Esophagus muscularis mucosa (tissue), 4 donors: ENCODE data around the gene PRKX. TPM values are rescaled to one million over a fixed set of nuclear protein-coding genes. Genes with fewer than 3 reads are reported as not detected.
"Not testable (repeated sequence)": the region's sequence is repeated elsewhere in the genome, so short reads cannot be mapped to it uniquely, and the experiment has no call there.

Experiments
- DNase-seq: peaks from one replicate; pipeline ENCODE4 v3.0.0-alpha.2; 2017; ENCODE audit errors: extremely low spot score
- H3K27ac ChIP-seq, 4 donors: fragments of 200-600 bp; sonication (generic); replicated peaks in 1 of 4; 1 replicate in 3 of 4; 2 replicates in 1 of 4; pipeline ENCODE4 v1.5.1; 2016 to 2019; ENCODE audit warnings: mild to moderate bottlenecking in 1 of 4
- H3K27me3 ChIP-seq, 4 donors: fragments of 200-600 bp; sonication (generic); one replicate each; pipeline versions ENCODE4 v1.5.1 to v1.6.0; 2016 to 2019
- H3K36me3 ChIP-seq, 4 donors: fragments of 200-600 bp; sonication (generic); one replicate each; pipeline ENCODE4 v1.5.1; 2016 to 2019
- H3K4me1 ChIP-seq, 4 donors: fragments of 200-600 bp; sonication (generic); one replicate each; pipeline ENCODE4 v1.5.1; 2016 to 2019
- H3K4me3 ChIP-seq, 4 donors: fragments of 200-600 bp; sonication (generic); 1 replicate in 2 of 4; 2 replicates in 2 of 4; pipeline ENCODE4 v1.5.1; 2016 to 2019; ENCODE audit warnings: mild to moderate bottlenecking in 4 of 4, moderate library complexity in 1 of 4
- H3K9me3 ChIP-seq, 4 donors: fragments of 200-600 bp; sonication (generic); 1 replicate in 3 of 4; 2 replicates in 1 of 4; pipeline ENCODE4 v1.5.1; 2016 to 2019
- EP300 ChIP-seq: sonication (generic); formaldehyde crosslinking; IDR thresholded peaks from one replicate; pipeline ENCODE4 v1.6.1; 2017; ENCODE audit warnings: antibody characterized with exemption
- POLR2A ChIP-seq: fragments of 450-650 bp; IDR thresholded peaks from one replicate; pipeline ENCODE4 v1.6.1; 2017; ENCODE audit warnings: antibody characterized with exemption, moderate library complexity, mild to moderate bottlenecking, low read depth
- POLR2AphosphoS5 ChIP-seq, 2 donors: sonication (generic); formaldehyde crosslinking; IDR thresholded peaks; one replicate each; pipeline ENCODE4 v1.6.1; 2017; ENCODE audit warnings: antibody characterized with exemption in 2 of 2
- WGBS: methylation state at CpG from one replicate; pipeline ENCODE4 v1.1.5; 2018; 5-methylcytosine and 5-hydroxymethylcytosine counted together
- intact Hi-C: fragments of 100-400 bp; cut with DNase I; formaldehyde crosslinking; loops from one replicate; pipeline ENCODE4 v1.15.1; 2023
- total RNA-seq, 4 donors: library from RNA; depleted of rRNA; stranded (reverse); fragments of >200 nt; gene quantifications; one replicate each; pipeline versions ENCODE4 v1.1.0 to v1.2.1, GENCODE V29; 2016
- TF ChIP-seq, protein P1 (sequence below), 3 experiments: fragments of 200-600 bp in 2 of 3; fragments of 450-650 bp in 1 of 3; sonication (generic) in 2 of 3; IDR thresholded peaks; one replicate each; pipeline ENCODE4 v1.5.1; 2017 to 2019; ENCODE audit warnings: antibody characterized with exemption in 3 of 3, mild to moderate bottlenecking in 2 of 3, moderate library complexity in 1 of 3

The PRKX gene
- total RNA-seq, 4 donors from 2014 or later = 5.6 to 8.9 (median 6.6) TPM

DNA sequence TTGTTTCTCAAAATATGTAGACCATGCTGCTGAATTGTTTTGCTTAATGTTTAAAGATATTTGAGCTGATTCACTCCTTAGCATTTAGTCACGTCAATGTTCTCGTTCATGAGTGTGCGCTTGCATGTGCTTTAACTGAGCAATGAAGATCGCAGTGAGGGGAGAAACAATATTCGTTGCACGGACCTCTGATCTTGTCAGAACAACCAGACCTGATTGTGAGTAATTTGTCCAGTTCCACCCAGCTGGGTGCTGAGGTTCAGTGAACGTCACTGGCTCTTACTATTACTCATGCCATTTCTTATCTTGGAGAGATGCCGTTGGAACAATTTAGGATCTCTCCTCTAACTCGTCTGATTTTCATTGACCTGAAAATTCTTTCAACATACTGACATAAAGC is 15.0 kb upstream of the PRKX start:
- no peak for DNase-seq
- Histone ChIP-seq H3K27ac (no peak overlapping the region), H3K9me3 (no peaks in the 10 kb centered on the region), H3K27me3 (no peaks in the 10 kb centered on the region), H3K4me3 (no peak overlapping the region), H3K36me3 (no peaks in the 10 kb centered on the region), H3K4me1 (no peaks in the 10 kb centered on the region)
- WGBS = 55% methylated on average over 9 of the region's 9 CpGs
- intact Hi-C loops = no loop called here
- no peak for TF ChIP-seq EP300

DNA sequence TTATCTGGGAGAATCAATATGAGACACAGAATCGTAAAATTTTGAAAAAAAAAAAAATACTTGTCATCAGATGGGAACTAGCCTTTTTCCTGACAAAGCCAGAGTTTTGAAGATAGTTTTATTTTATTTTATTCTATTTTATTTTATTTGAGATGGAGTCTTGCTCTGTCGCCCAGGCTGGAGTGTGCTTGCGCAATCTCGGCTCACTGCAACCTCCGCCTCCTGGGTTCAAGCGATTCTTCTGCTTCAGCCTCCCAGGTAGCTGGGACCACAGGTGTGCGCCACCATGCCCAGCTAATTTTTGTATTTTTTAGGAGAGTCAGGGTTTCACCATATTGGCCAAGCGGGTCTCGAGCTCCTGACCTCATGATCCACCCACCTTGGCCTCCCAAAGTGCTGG is 10.0 kb upstream of the PRKX start:
- H3K36me3 ChIP-seq, DNase-seq, H3K4me1 ChIP-seq, H3K9me3 ChIP-seq, intact Hi-C loops, H3K27me3 ChIP-seq, H3K4me3 ChIP-seq, H3K27ac ChIP-seq: not testable (repeated sequence)
- WGBS = 93% methylated on average over 9 of the region's 9 CpGs

DNA sequence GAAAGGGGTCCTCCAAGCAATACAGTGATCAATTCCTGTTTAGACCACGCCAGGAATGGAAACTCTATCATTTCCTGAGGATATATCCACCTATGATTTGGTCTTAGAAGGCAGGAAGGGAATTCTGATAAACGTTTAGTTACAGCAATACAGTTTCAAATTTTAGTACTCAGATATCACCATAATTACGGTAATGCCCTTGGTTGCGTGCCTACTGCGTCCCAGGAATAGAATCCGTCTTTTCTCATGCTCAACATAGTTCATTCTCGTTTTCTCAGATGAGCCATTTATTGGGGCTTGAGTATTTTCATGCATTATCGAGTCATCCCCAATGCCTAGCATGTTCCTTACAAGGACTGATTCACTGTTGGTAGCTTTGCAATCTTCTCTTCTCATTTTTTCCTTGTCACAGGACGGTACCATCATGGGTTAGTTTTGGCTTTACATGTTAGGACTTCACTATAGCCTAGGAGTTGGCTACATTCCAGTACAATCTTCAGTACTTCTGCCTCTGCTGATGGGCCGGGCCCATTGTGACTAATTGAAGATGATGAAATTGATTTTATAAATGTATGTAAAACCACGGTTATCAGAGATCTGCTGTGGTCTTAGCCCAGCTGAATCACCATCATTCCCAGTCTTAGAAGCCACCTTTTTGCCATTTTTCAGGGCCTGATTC is 4.4 kb upstream of the PRKX start:
- no peaks in the 10 kb centered on the region for H3K36me3 ChIP-seq
- no peaks in the 10 kb centered on the region for H3K9me3 ChIP-seq
- peaks cover 0 to 14% (median 0%) of the 10 kb centered on the region in 4 donors for H3K4me1 ChIP-seq
- DNase-seq = no peak
- WGBS = 77% methylated on average over 11 of the region's 11 CpGs
- no peaks in the 10 kb centered on the region for H3K27me3 ChIP-seq
- H3K4me3 ChIP-seq = no peak overlapping the region
- H3K27ac ChIP-seq = no peak overlapping the region
- no peak for TF ChIP-seq EP300
- no peak for TF ChIP-seq POLR2A
- no peak for TF ChIP-seq POLR2AphosphoS5 (IDR thresholded peaks at IDR 0.05)
- TF ChIP-seq, protein P1, sequence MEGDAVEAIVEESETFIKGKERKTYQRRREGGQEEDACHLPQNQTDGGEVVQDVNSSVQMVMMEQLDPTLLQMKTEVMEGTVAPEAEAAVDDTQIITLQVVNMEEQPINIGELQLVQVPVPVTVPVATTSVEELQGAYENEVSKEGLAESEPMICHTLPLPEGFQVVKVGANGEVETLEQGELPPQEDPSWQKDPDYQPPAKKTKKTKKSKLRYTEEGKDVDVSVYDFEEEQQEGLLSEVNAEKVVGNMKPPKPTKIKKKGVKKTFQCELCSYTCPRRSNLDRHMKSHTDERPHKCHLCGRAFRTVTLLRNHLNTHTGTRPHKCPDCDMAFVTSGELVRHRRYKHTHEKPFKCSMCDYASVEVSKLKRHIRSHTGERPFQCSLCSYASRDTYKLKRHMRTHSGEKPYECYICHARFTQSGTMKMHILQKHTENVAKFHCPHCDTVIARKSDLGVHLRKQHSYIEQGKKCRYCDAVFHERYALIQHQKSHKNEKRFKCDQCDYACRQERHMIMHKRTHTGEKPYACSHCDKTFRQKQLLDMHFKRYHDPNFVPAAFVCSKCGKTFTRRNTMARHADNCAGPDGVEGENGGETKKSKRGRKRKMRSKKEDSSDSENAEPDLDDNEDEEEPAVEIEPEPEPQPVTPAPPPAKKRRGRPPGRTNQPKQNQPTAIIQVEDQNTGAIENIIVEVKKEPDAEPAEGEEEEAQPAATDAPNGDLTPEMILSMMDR (IDR thresholded peaks at IDR 0.05) = no peak
- intact Hi-C loops = no loop called here

DNA sequence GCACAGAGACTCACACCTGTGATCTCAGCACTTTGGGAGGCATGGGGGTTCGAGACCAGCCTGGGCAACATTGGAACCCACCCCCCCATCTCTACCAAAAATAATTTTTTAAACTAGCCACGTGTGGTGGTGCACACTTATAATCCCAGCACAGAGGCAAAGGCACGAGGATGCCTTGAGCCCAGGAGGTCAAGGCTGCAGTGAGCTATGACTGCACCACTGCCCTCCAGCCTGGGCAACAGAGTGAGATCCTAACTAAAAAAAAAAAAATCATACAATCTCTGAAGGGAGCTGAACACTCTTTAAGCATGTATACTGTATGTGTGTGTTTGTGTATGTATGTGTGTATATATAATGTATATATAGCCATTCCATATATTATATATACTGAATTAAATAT is 2.5 kb upstream of the PRKX start:
- Histone ChIP-seq H3K27me3 (no peaks in the 10 kb centered on the region), H3K27ac (no peak overlapping the region), H3K9me3 (no peaks in the 10 kb centered on the region), H3K4me3 (no peak overlapping the region), H3K4me1 (peaks cover 0 to 29% (median 0%) of the 10 kb centered on the region in 4 donors), H3K36me3 (no peaks in the 10 kb centered on the region)
- intact Hi-C loops = no loop called here
- DNase-seq = no peak
- TF ChIP-seq, protein P1 (IDR thresholded peaks at IDR 0.05) = no peak
- TF ChIP-seq POLR2A (no peak), POLR2AphosphoS5 (IDR thresholded peaks at IDR 0.05) (no peak), EP300 (no peak)
- 82% methylated on average over 3 of the region's 3 CpGs for WGBS

DNA sequence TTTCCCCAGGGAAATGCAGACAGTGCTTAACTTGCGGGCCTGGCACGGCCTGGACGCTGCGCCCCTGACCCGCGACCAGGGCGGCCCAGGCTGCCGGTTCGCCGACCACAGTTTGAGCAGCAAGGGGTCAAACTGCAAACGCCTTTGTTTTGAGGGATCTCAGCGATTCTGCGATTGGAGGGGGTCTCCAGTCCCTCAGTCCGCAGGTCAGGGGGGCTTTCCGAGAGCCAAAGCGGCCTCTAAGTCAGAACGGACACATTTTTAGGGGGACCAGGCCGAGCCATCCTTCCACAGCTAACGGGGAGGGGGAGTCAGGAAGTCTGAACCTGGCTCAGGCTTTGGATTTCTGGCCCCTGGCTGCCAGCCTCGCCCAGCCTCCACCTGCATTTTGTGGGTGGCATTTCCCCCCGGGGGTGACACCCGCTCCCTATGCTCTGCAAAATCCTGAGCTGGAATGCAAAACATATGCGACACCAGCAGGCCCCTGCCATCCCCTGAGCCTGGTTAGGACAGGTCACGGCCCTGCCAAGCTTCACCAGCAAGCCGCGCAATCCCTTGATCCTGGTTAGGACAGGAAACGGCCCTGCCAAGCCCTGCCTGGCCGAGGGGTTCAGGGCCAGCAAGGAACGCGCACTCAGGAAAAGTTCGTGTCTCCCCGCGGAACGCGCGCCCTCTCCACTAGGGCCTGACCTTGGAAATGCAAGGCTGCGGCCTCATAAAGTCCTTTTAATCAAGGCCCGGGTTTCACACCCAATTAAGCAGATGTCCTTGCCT is 1.4 kb upstream of the PRKX start:
- peaks cover 0 to 29% (median 0%) of the 10 kb centered on the region in 4 donors for H3K4me1 ChIP-seq
- H3K36me3 ChIP-seq, H3K9me3 ChIP-seq, H3K27me3 ChIP-seq, H3K4me3 ChIP-seq, H3K27ac ChIP-seq, intact Hi-C loops, DNase-seq: not testable (repeated sequence)
- WGBS = 81% methylated on average over 18 of the region's 38 CpGs

DNA sequence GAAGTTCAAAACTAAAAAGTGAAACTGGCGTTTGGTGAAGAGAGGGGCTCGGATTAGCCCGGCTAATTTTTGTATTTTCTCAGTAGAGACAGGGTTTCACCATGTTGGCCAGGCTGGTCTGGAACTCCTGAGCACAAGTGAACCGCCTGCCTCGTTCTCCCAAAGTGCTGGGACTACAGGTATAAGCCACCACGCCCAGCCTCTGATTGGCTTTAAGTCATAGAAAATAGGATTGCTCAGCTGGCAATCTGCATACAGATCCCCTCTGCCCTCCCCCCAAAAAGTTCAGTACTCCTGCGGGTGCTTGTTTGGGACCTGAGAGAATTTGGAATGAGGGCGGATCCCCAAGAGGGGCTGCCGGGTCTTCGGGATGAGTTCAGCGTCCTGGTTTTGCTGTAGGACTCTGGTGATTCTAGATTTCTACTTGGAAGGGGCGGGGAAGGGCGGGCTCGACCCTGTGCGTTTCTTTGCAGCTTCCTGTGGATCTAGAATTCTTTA is 537 bp upstream of the PRKX start:
- H3K4me3 ChIP-seq = peak overlapping the region; percentile 59 to 66 (median 62)
- H3K36me3 ChIP-seq = no peaks in the 10 kb centered on the region
- peaks cover 0 to 29% (median 0%) of the 10 kb centered on the region in 4 donors for H3K4me1 ChIP-seq
- intact Hi-C loops = no loop called here
- 7% methylated on average over 15 of the region's 15 CpGs for WGBS
- H3K9me3 ChIP-seq = no peaks in the 10 kb centered on the region
- no peaks in the 10 kb centered on the region for H3K27me3 ChIP-seq
- TF ChIP-seq EP300 (no peak), POLR2A (no peak)
- DNase-seq = no peak
- H3K27ac ChIP-seq = peak overlapping the region; percentile 42 to 69 (median 58)
